Peyer's patch (tissue), 4 donors: Measurements from ENCODE around the gene CBX1.

ENCODE experiments used
- POLR2A ChIP-seq, 2 donors: fragments of 450-650 bp; IDR thresholded peaks; one replicate each; pipeline ENCODE4 v1.5.1; 2017; ENCODE audit warnings: antibody characterized with exemption in 2 of 2, mild to moderate bottlenecking in 2 of 2, moderate library complexity in 2 of 2
- TF ChIP-seq, protein P1 (sequence below), 6 experiments: fragments of 450-650 bp in 4 of 6; fragments of 200-600 bp in 2 of 6; sonication (generic) in 1 of 6; IDR thresholded peaks; one replicate each; pipeline ENCODE4 v1.5.1; 2017 to 2019; ENCODE audit warnings: antibody characterized with exemption in 6 of 6, mild to moderate bottlenecking in 3 of 6, moderate library complexity in 1 of 6

- TF ChIP-seq, protein P1, sequence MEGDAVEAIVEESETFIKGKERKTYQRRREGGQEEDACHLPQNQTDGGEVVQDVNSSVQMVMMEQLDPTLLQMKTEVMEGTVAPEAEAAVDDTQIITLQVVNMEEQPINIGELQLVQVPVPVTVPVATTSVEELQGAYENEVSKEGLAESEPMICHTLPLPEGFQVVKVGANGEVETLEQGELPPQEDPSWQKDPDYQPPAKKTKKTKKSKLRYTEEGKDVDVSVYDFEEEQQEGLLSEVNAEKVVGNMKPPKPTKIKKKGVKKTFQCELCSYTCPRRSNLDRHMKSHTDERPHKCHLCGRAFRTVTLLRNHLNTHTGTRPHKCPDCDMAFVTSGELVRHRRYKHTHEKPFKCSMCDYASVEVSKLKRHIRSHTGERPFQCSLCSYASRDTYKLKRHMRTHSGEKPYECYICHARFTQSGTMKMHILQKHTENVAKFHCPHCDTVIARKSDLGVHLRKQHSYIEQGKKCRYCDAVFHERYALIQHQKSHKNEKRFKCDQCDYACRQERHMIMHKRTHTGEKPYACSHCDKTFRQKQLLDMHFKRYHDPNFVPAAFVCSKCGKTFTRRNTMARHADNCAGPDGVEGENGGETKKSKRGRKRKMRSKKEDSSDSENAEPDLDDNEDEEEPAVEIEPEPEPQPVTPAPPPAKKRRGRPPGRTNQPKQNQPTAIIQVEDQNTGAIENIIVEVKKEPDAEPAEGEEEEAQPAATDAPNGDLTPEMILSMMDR (IDR thresholded peaks at IDR 0.05), result no peak
- no peak for TF ChIP-seq POLR2A (IDR thresholded peaks at IDR 0.05)
Observed at GRCh38 chr17:48102043-48102750, 919 bp upstream of the CBX1 start.
